HG03354 (cell line): ENCODE measurements around the gene TMBIM6.
"Not testable (repeated sequence)": the region's sequence is repeated elsewhere in the genome, so short reads cannot be mapped to it uniquely, and the experiment has no call there.

Experiments
- ATAC-seq: cut with Tn5 transposase; IDR thresholded peaks from one replicate; pipeline ENCODE4 v1.9.1; 2021; ENCODE audit warnings: mild to moderate bottlenecking; ENCODE audit not compliant: unreplicated experiment, poor library complexity, severe bottlenecking

TMBIM6 gene

DNA sequence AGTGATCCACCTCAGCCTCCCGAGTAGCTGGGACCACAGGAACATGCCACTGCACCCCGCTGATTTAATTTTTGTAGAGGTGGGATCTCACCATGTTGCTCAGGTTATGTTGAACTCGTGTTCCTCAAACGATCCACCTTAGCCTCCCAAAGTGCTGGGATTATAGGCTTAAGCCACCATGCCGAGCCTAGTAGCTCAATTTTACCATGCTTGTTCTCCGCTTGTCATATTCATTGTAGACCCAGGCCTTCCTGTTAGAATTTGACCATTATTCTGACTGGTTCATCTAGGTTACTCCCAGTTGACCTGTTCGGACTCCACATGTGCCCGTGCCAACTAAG lies 24.7 kb downstream of the TMBIM6 start:
- no peak for ATAC-seq

DNA sequence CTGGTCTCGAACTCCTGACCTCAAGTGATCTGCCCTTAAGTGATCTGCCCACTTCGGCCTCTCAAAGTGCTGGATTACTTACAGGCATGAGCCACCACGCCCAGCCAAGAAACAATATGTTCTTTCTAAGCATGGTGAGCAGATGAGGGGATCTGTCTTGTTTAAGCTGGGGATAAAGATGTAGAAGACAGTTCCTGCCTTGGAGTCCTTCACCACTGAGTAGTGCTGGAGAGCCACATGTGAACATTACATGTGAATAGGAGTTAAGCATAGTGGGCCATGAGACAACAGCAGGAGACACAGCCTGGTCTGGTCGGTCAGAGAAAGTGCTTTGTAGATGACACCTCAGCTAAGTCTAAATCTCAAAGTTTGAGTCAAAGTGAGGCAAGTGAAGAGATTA lies 26.0 kb downstream of the TMBIM6 start:
- no peak for ATAC-seq

DNA sequence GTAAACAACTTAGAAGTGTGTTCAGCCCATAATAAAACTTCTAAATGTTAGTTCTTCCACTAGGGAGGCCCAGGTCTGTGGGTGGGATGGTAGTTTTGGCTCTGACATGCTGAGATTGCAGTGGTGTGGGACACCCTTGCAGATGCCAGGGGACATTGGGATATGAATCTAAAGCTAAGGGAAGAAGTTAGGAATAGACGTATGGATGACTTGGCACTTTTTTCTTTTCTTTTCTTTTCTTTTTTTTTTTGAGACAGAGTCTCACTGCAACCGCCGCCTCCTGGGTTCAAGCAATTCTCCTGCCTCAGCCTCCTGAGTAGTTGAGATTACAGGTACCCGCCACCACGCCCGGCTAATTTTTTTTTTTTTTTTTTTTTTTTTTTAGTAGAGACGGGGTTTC lies 31.7 kb downstream of the TMBIM6 start:
- ATAC-seq, result not testable (repeated sequence)

DNA sequence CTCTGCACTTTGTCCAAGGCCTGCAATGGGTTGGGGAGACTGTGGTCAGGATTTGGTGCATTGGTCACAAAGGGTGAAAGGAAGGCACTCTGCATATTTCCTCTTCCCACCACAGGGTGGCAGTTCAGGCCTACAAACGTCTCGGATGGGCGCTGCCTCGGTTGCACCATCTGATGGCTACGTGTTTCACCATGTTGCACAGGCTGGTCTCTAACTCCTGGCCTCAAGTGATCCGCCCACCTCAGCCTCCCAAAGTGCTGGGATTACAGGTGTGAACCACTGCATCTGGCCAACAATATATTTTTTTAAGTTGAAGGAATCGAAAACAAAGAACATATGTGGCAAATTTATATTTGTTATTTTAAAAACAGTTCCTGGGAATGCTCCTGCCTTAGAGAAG lies 35.1 kb downstream of the TMBIM6 start:
- ATAC-seq, result peak; percentile 55

DNA sequence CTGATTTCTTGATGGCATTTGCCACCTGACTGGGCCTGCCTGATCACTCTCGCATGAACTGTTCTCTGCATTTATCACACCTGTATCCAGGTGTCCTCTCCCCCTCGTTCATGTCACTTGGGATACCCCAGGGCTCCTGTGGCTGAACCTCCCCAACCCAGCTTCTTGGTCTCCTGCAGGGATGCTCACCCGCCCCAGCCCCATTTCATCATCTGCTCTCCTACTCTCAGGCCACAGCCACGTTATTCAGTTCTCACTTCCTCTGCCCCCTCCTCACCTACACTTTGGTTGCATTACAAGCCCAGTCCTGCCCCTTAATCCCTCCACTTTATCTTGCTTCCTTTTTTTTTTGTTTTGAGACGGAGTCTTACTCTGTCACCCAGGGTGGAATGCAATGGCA lies 35.5 kb downstream of the TMBIM6 start:
- ATAC-seq, result no peak

DNA sequence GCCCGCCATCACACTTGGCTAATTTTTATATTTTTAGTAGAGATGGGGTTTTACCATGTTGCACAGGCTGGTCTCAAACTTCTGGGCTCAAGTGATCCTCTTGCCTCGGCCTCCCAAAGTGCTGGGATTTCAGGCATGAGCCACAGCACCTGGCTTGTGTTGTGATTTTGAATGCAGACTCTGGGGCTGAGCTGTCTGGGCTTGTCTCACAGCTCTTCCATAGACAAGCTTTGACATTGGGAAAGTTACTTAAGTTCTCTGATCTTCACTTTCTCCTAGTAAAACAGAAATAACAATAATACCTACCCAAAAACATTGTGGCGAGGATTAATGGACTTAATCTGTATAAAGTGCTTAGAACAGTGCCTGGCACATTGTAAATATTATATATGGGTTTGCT lies 36.0 kb downstream of the TMBIM6 start:
- ATAC-seq, result no peak

DNA sequence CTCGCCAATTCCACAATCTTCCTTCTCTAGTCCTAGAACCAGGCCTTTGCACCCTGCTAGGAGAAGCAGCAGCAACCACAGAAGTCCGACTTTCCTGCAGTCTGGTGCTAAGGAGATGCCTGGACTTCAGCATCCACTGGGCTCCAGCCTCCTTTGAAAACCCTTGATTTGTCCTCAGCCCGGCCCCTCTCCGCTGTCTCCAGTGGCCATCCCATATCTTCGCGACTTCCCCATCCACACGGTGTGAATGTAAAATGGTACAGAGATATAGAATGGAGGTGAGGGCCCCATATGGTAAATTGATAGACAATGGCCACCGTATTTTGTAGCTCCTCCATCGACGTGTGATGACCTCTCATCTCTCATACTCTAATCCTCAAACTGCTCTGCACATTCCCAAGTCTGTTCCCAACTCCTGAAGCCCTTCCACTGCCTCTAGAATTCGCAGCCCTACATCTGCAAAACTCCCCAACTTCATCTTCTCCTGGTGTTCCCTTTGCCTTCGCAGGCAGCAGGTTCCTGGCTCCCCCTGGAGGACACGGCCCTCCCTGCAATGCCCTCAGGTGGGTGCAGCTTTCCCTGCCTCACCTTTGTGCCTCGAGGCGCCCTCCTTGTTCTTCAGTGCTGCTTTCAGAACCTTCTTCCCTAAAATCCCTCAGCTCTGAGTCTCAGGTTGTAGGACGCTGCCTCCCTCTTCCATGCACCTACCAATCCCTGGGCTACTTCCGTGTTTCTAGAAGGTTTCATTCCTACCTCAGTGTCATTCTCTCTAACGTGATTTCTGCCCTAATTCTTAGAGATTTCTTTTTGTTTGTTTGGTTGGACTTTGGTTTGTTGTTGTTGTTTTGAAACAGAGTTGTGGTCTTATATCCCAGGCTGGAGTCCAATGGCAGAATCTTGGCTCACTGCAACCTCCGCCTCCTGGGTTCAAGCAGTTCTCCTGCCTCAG lies 36.7 kb downstream of the TMBIM6 start:
- no peak for ATAC-seq

DNA sequence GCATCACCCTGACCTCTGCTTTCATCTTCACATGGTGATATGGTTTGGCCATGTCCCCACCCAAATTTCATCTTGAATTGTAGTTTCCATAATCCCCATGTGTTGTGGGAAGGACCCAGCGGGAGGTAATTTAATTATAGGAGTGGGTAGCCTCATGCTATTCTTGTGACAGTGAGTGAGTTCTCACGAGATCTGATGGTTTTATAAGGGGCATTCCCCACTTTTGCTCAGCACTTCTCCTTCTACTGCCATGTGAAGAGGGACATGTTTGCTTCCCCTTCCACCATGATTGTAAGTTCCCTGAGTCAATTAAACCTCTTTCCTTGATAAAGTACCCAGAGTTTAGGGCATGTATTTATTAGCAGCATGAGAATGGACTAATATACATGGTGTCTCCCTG lies 38.2 kb downstream of the TMBIM6 start:
- ATAC-seq, result no peak

DNA sequence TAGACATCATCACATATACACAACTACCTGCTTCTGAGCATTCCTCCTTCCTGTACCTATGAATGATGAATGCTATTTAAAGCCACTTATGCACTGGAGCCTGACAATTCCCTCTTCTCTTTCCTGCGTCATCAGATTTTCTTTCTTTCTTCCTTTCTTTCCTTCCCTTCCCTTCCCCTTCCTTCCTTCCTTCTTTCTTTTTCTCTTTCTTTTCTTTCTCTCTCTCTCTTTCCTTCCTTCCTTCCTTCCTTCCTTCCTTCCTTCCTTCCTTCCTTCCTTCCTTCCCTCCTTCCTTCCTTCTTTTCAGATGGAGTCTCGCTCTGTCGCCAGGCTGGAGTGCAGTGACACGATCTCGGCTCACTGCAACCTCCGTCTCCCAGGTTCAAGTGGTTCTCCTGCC lies 39.6 kb downstream of the TMBIM6 start:
- not testable (repeated sequence) for ATAC-seq

DNA sequence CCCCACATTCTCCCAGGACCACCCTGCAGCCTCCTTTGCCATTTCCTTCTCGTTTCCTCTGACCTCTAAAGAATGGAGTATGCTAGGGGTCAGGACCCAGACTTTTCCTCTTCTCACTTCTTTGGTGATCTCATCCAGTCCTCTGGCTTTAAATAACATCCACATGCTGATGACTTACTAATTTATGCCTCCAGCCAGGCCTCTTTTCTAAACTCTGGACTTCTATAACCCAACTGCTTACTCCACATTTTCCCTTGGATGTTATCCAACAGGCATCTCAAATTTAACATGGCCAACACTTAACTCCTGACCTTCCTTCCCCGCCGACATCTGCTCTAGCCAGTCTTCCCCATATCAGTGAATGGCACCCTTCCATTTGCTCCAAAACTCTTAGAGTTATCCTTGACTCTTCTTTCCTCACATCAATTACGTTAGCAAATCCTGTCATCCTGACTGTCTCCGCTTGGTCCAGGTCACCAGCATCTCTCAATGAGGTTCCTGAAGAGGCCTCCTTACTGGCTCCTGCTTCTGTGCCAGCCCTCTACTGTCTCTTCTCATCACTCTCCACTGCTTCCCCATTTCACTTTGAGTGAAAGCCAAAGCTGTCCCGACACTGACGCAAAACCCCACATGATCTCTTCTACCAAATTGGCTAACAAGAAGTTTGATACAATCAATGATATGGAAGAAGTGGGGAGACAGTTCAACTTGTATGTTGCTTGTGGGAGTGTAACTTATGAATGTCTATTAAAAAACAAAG lies 42.7 kb downstream of the TMBIM6 start:
- ATAC-seq, result no peak

DNA sequence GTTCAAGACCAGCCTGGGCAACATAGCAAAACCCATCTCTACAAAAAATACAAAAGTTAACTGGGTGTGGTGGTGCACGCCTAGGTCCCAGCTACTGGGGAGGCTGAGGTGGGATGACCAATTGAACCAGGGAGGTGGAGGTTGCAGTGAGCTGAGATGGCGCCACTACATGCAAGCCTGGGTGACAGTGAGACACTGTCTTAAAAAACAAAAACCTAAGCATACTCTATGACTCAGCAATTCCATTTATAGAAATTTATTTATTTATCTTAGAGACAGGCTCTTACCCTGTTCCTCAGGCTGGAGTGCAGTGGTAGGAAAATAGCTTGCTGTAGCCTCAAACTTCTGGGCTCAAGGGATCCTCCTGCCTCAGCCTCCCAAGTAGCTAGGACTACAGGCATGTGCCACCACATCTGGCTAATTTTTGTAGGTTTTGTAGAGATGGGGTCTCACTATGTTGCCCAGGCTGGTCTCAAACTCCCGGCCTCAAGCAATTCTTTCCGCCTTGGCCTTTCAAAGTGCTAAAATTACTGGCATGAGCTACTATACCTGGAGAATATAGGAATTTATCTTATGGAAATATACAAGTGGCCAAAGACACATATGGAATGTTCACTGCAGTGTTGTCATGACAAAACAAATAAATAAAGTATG lies 43.5 kb downstream of the TMBIM6 start:
- no peak for ATAC-seq

DNA sequence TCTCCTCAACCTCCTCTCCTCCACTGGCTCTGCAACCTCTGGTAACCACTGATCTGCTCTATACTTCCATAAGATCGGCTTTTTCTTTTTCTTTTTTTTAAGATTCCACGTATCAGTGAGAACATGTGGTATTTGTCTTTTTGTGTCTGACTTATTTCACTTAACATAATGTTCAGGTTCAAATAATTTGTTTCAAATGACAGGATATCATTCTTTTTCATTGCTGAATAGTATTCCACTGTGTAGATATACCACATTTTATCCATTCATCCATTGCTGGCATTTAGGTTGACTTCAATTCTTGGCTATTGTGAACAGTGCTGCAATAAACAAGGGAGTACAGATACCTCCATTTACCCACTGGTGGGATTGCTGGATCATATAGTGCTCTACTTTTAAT lies 46.3 kb downstream of the TMBIM6 start:
- ATAC-seq, result no peak

DNA sequence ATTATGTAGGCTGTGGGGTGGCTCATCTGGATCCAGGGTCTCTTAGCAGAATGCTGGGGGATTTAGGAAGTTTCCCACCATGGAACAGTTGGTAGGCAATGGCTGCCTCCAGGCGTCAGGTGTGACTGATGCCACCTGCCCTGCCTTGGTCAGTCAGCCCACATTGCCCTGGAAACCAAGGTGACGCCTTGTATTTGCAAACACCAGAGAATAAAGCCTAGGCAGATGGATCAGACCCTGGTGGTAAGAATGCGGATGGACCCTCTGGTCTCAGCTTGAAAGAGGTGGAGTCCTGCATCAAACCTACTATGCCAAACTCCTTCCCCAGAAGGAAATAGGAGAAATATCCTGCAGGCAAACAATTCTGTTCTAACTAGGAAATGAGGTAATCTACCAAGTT lies 48.6 kb downstream of the TMBIM6 start:
- ATAC-seq, result no peak

DNA sequence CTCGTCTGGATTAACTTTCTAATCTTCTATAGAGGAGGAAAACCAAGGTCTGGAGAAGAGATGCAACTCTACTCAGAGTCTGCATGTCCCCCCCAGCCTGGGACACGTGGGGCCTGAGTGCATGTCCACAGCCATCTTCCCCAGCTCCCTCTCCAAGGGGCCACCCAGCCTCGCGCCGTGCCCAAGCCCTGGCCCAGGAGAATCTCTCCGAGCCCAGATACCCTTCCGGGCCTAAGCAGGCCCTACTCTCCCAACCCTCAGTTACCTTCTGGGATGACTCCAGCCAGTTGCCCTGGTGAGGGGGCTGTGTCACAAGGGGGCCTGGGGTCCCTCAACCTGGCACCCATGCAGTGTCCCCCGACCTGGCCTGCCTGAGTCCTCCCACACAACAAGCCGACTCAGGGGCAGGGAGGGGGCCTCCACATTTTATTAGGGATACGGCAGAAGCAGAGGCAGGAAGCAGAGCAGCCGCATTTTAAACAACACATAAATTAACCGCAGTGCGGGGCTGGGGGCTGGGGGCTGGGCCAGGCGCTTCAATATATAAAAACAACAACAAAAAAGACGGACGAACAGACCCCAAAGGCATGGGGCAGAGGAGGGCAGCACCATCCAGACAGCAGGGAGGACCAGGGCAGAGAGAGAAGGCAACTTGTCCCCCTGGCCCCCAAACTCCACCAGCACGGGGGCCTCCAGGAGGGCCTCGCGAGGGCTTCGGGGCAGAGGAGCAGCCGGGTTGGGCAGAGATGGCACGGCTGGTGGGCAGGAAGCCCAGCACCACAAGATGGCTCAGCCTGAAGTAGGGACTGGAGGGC lies 49.6 kb downstream of the TMBIM6 start:
- no peak for ATAC-seq

DNA sequence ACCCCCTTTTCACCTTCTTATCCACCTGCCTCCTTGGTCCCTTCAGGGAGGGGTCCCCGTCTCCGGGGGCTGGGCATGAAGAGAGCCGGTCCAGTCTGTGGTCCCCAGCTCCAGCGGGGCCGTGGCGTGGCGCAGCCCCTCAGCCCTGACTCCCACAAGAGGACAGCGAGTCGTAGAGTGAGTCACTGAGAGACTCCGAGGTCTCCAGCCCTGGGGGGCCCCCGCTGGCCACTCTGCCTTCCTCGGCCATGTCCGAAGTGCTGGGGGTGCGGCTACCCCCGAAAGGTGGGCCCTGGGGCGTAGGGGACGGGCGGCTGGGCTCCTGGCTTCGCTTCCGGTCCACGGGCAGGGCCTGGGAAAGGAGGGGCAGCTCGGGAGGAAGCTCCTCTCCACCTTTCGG lies 50.3 kb downstream of the TMBIM6 start:
- ATAC-seq, result no peak

DNA sequence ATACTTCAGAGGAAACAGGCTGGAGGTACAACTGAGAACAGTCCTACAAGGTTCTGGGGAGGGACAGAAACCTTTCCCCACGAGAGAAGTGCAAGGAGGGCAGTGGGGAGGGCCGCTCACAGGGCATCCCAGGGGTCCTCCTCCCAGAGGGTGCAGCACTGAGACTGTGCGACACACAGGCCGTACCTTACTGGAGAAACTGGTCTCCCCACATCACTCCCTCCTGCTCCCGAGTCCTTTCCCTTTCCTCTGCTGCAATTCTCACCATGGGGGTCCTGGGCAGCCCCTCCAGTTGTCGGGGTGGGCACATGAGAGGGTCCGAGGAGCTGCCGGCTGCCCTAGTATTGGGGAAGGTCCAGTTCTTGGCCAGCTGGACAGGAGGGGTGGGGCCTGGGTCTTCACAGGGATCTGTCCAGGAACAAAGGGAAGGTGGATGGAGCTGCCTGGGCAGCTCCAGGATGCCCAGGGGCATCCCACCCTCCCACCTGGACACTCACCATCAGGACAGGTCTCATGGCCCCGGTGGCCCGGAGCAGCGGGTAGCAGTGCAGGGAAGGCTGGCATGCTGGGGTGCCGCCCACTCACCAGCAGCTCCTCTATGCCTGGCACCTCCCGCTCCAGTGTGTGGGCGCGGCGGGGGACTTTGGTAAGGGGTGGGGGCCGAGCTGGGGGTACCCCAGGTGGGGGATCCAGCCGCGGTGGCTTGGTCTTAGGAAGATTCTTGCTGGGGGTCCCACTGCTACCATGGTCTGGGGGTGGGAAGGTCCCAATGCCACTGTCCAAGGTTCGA lies 51.0 kb downstream of the TMBIM6 start:
- no peak for ATAC-seq

DNA sequence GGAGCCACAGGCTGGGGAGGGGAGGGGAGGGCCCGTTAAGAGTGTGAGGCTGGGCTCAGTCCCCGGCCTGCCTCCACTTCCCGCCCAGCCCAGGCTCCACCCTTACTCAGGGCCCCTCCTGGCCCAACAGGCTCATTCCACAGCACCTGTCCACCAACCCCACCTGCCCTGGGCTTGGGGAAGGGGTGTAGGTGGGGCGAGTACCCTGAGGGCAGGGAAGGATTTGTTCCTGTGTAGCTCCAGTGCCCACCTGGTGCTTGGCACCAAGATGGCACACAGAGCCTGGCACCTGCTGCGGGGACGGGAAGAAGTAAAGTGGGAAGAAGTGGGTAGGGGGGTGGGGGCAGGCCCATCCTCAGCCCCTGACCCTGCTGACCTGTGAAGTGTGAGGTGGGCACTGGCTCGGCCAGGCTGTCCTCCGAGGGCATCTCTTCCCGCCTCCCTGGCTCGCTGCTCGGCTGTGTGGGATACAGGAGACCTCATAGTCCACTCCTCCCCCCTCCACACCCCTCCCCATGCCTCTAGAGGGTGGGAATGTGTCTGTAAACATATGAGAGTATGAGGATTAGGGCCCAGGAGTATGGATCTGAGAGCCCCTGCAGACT lies 51.7 kb downstream of the TMBIM6 start:
- ATAC-seq, result no peak

DNA sequence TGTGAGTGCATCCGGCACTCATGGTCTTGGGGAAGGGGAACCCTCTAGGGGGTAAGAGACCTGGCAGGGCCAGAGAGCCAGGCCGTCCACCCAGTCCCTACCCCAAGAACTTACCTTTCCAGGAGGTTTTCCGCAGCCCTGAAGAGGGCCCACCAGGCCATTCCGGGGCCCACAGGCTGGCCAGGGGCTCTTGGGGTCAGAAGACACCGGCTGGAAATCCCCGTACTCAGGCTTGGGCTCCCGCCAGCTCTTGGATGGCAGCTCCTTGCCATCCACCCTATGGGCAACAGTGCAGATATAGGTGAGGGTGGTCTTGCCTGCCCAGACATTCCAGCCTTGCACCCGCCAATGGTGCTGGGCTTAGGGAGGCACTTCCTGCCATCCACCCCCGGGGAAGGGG lies 52.3 kb downstream of the TMBIM6 start:
- ATAC-seq, result no peak

DNA sequence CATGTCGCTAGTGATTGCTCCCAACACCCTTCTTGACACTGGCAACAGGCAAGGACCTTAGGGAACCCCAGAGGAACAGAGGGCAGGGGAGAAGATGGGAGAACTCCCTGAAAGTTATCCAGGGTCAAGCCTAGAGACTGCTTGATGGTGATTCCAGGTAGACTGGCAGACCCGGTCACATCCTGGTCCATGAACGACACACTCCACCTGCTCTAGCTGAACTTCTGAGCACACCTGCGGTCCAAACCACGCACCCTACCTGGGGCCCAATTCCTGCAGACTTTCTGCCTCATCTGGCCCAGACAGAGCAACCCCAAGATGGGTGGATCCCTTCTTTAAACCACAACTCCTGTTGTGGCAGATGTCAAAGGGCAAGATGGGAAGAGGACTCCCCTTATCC lies 52.7 kb downstream of the TMBIM6 start:
- no peak for ATAC-seq
